Suprapubic skin (tissue), 4 donors: ENCODE measurements around the gene DPP10. TPM values are rescaled to one million over a fixed set of nuclear protein-coding genes. Genes with fewer than 3 reads are reported as not detected.

Experiments
- DNase-seq, 2 donors: peaks; one replicate each; pipeline ENCODE4 v3.0.0-alpha.2; 2019; ENCODE audit warnings: low spot score in 2 of 2
- H3K27ac ChIP-seq: fragments of 200-600 bp; sonication (generic); one replicate; pipeline ENCODE4 v1.5.1; 2019
- H3K27me3 ChIP-seq: fragments of 200-600 bp; sonication (generic); one replicate; pipeline ENCODE4 v1.5.1; 2019
- H3K36me3 ChIP-seq: fragments of 200-600 bp; sonication (generic); one replicate; pipeline ENCODE4 v1.5.1; 2019
- H3K4me1 ChIP-seq: fragments of 200-600 bp; sonication (generic); one replicate; pipeline ENCODE4 v1.5.1; 2019
- H3K4me3 ChIP-seq: fragments of 200-600 bp; sonication (generic); one replicate; pipeline ENCODE4 v1.5.1; 2019; ENCODE audit warnings: mild to moderate bottlenecking
- H3K9me3 ChIP-seq: fragments of 200-600 bp; sonication (generic); one replicate; pipeline ENCODE4 v1.5.1; 2019
- CTCF ChIP-seq, 2 donors: fragments of 200-600 bp in 1 of 2; fragments of 450-650 bp in 1 of 2; sonication (generic) in 1 of 2; IDR thresholded peaks; one replicate each; pipeline ENCODE4 v1.5.1; 2016 to 2019; ENCODE audit warnings: antibody characterized with exemption in 2 of 2, mild to moderate bottlenecking in 1 of 2, moderate library complexity in 1 of 2
- EP300 ChIP-seq: sonication (generic); formaldehyde crosslinking; IDR thresholded peaks from one replicate; pipeline ENCODE4 v1.6.1; 2017; ENCODE audit warnings: antibody characterized with exemption
- POLR2A ChIP-seq, 2 donors: fragments of 450-650 bp; IDR thresholded peaks; one replicate each; pipeline ENCODE4 v1.6.1; 2017; ENCODE audit warnings: antibody characterized with exemption in 2 of 2, mild to moderate bottlenecking in 2 of 2, moderate library complexity in 2 of 2
- POLR2AphosphoS5 ChIP-seq, 3 donors: sonication (generic); formaldehyde crosslinking; IDR thresholded peaks; one replicate each; pipeline ENCODE4 v1.6.1; 2017; ENCODE audit warnings: antibody characterized with exemption in 3 of 3
- WGBS: methylation state at CpG from one replicate; pipeline ENCODE4 v1.1.5; 2018; 5-methylcytosine and 5-hydroxymethylcytosine counted together
- total RNA-seq, 4 donors: library from RNA; depleted of rRNA; stranded (reverse); fragments of >200 nt; gene quantifications; one replicate each; pipeline ENCODE4 v1.1.0, GENCODE V29; 2016

DPP10 gene
- total RNA-seq, 4 donors from 2014 or later: 0.68 to 1.4 TPM; not detected in 2

- 55% methylated on average over 5 of the region's 5 CpGs for WGBS
- no peaks in the 10 kb centered on the region for H3K9me3 ChIP-seq
- no peak overlapping the region for H3K27ac ChIP-seq
- TF ChIP-seq EP300 (no peak), POLR2A (IDR thresholded peaks at IDR 0.05) (no peak), POLR2AphosphoS5 (IDR thresholded peaks at IDR 0.05) (no peak), CTCF (IDR thresholded peaks at IDR 0.05) (no peak)
- no peaks in the 10 kb centered on the region for H3K4me1 ChIP-seq
- no peaks in the 10 kb centered on the region for H3K36me3 ChIP-seq
- no peak overlapping the region for H3K4me3 ChIP-seq
- no peak for DNase-seq
- no peaks in the 10 kb centered on the region for H3K27me3 ChIP-seq
Observed at GRCh38 chr2:114700440-114700839, 258.0 kb downstream of the DPP10 start.

- H3K36me3 ChIP-seq: no peaks in the 10 kb centered on the region
- 79% methylated on average over 4 of the region's 4 CpGs for WGBS
- no peaks in the 10 kb centered on the region for H3K27me3 ChIP-seq
- no peak overlapping the region for H3K27ac ChIP-seq
- TF ChIP-seq POLR2AphosphoS5 (IDR thresholded peaks at IDR 0.05) (no peak), EP300 (no peak), CTCF (IDR thresholded peaks at IDR 0.05) (no peak), POLR2A (IDR thresholded peaks at IDR 0.05) (no peak)
- no peaks in the 10 kb centered on the region for H3K4me1 ChIP-seq
- no peaks in the 10 kb centered on the region for H3K9me3 ChIP-seq
- H3K4me3 ChIP-seq: no peak overlapping the region
- no peak for DNase-seq
Observed at GRCh38 chr2:114709936-114710850, 267.8 kb downstream of the DPP10 start.

GRCh38 chr2:114714313-114714712 is 271.9 kb downstream of the DPP10 start:
- Histone ChIP-seq H3K4me1 (no peaks in the 10 kb centered on the region), H3K9me3 (no peaks in the 10 kb centered on the region), H3K27ac (no peak overlapping the region), H3K27me3 (no peaks in the 10 kb centered on the region), H3K4me3 (no peak overlapping the region), H3K36me3 (no peaks in the 10 kb centered on the region)
- TF ChIP-seq POLR2A (IDR thresholded peaks at IDR 0.05) (no peak), POLR2AphosphoS5 (IDR thresholded peaks at IDR 0.05) (no peak), CTCF (IDR thresholded peaks at IDR 0.05) (no peak), EP300 (no peak)
- DNase-seq: no peak
- 30% methylated on average over 1 of the region's 1 CpG for WGBS

GRCh38 chr2:114717049-114717448 is 274.6 kb downstream of the DPP10 start:
- H3K27me3 ChIP-seq: no peaks in the 10 kb centered on the region
- no peak overlapping the region for H3K4me3 ChIP-seq
- WGBS: 61% methylated on average over 4 of the region's 4 CpGs
- no peaks in the 10 kb centered on the region for H3K36me3 ChIP-seq
- DNase-seq: no peak
- no peak for TF ChIP-seq POLR2AphosphoS5 (IDR thresholded peaks at IDR 0.05)
- TF ChIP-seq EP300: no peak
- no peak for TF ChIP-seq POLR2A (IDR thresholded peaks at IDR 0.05)
- no peak for TF ChIP-seq CTCF (IDR thresholded peaks at IDR 0.05)
- no peak overlapping the region for H3K27ac ChIP-seq
- H3K4me1 ChIP-seq: no peaks in the 10 kb centered on the region
- no peaks in the 10 kb centered on the region for H3K9me3 ChIP-seq

- Histone ChIP-seq H3K9me3 (no peaks in the 10 kb centered on the region), H3K27me3 (no peaks in the 10 kb centered on the region), H3K4me3 (no peak overlapping the region), H3K27ac (no peak overlapping the region), H3K36me3 (no peaks in the 10 kb centered on the region), H3K4me1 (no peaks in the 10 kb centered on the region)
- 29% methylated on average over 1 of the region's 1 CpG for WGBS
- TF ChIP-seq POLR2A (IDR thresholded peaks at IDR 0.05): no peak
- TF ChIP-seq EP300: no peak
- TF ChIP-seq POLR2AphosphoS5 (IDR thresholded peaks at IDR 0.05): no peak
- TF ChIP-seq CTCF (IDR thresholded peaks at IDR 0.05): no peak
- DNase-seq: no peak
Observed at GRCh38 chr2:114724454-114724853, 282.0 kb downstream of the DPP10 start.
